Neural crest cell (in vitro differentiated cells): Measurements from ENCODE around the gene TBC1D10A. TPM values are rescaled to one million over a fixed set of nuclear protein-coding genes. Genes with fewer than 3 reads are reported as not detected.

Experiments used
- DNase-seq: peaks from one replicate; pipeline ENCODE4 v3.0.0; 2021; ENCODE audit warnings: low read depth, mixed read lengths, low spot score
- H3K27ac Mint-ChIP-seq: one replicate; pipeline ENCODE4 v1.8.0; 2021; ENCODE audit warnings: mild to moderate bottlenecking, mixed read lengths; ENCODE audit not compliant: unreplicated experiment
- H3K27me3 Mint-ChIP-seq: 2 replicates; pipeline ENCODE4 v1.8.0; 2021; ENCODE audit warnings: low read depth, mild to moderate bottlenecking, mixed read lengths
- H3K36me3 Mint-ChIP-seq: 2 replicates; pipeline ENCODE4 v1.8.0; 2021; ENCODE audit warnings: low read depth, mild to moderate bottlenecking, mixed read lengths
- H3K4me1 Mint-ChIP-seq: 2 replicates; pipeline ENCODE4 v1.8.0; 2021; ENCODE audit warnings: mixed read lengths
- H3K4me3 Mint-ChIP-seq: one replicate; pipeline ENCODE4 v1.8.0; 2021; ENCODE audit warnings: mild to moderate bottlenecking, mixed read lengths
- H3K9me3 Mint-ChIP-seq: 2 replicates; pipeline ENCODE4 v1.8.0; 2021; ENCODE audit warnings: mixed read lengths
- total RNA-seq: library from RNA; stranded (reverse); gene quantifications from 2 replicates; pipeline ENCODE4 v1.2.1, GENCODE V29; 2021
- TF ChIP-seq, protein P1 (sequence below): fragments of 200-600 bp; sonication (generic); conservative IDR thresholded peaks from 2 replicates; pipeline ENCODE4 v1.5.0; 2021; ENCODE audit warnings: antibody characterized with exemption, mild to moderate bottlenecking

Gene TBC1D10A
- total RNA-seq, 1 donor from 2014 or later: 8.5 TPM

DNA sequence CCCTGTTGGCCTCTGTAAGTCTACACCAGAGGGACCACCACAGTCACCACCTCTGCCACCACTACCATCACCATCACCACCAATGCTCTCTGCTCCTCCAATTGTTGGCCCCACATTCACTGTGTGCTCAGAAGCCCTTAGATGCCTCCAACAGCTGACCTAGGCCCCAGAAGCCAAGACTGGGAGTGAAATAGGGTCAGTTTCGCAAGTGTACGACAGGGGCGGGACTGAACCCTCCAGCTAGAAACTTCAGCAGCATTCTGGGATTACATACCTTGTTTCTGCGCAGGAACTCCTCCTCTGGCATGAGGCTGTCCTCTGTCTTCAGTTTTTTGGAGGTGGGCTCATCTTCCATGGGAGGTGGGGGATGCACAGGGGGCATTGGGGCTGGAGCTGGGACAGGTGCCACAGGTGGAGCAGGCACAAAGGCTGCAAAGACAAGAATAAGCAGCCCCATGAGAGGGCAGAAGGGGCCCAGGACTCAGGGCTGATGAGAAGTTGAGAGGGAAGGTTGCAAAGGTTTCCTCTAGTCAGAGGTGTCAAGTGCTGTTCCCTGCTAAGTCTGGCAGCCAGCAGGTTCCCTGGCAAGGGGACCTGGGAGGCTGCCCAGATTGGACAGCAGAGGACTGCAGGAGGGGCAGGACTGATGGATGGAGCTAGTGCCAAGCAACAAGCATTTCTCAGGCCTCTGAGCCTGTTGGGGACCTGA lies 10.2 kb upstream of the TBC1D10A start:
- Mint-ChIP-seq H3K27ac (no peak overlapping the region), H3K36me3 (peaks cover 16% of the 10 kb centered on the region), H3K4me1 (peaks cover 21% of the 10 kb centered on the region), H3K27me3 (no peaks in the 10 kb centered on the region), H3K9me3 (no peaks in the 10 kb centered on the region), H3K4me3 (no peak overlapping the region)
- no peak for DNase-seq
- TF ChIP-seq, protein P1, sequence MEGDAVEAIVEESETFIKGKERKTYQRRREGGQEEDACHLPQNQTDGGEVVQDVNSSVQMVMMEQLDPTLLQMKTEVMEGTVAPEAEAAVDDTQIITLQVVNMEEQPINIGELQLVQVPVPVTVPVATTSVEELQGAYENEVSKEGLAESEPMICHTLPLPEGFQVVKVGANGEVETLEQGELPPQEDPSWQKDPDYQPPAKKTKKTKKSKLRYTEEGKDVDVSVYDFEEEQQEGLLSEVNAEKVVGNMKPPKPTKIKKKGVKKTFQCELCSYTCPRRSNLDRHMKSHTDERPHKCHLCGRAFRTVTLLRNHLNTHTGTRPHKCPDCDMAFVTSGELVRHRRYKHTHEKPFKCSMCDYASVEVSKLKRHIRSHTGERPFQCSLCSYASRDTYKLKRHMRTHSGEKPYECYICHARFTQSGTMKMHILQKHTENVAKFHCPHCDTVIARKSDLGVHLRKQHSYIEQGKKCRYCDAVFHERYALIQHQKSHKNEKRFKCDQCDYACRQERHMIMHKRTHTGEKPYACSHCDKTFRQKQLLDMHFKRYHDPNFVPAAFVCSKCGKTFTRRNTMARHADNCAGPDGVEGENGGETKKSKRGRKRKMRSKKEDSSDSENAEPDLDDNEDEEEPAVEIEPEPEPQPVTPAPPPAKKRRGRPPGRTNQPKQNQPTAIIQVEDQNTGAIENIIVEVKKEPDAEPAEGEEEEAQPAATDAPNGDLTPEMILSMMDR: no peak

DNA sequence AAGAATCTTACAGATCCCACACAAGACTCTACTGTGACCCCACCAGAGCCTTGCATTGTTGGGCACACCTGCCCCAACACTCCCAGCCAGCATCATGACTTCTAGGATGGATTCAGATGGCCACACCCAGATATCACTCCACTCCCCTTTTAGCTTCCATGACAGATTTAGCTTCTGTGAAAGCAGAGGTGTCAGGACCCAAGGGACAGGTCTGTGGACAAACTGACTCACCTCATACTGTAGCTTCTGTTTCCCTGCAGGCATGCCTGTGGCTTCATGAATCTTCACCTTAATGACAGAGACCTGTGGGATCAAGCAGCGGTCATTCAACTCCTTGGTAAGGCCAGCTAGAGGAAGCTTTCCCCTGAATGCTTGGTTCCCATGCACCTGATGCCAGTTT lies 8.5 kb upstream of the TBC1D10A start:
- DNase-seq: no peak
- H3K4me3 Mint-ChIP-seq: no peak overlapping the region
- H3K36me3 Mint-ChIP-seq: peaks cover 17% of the 10 kb centered on the region
- peaks cover 12% of the 10 kb centered on the region for H3K4me1 Mint-ChIP-seq
- TF ChIP-seq, protein P1: no peak
- H3K27ac Mint-ChIP-seq: no peak overlapping the region
- no peaks in the 10 kb centered on the region for H3K9me3 Mint-ChIP-seq
- H3K27me3 Mint-ChIP-seq: no peaks in the 10 kb centered on the region

DNA sequence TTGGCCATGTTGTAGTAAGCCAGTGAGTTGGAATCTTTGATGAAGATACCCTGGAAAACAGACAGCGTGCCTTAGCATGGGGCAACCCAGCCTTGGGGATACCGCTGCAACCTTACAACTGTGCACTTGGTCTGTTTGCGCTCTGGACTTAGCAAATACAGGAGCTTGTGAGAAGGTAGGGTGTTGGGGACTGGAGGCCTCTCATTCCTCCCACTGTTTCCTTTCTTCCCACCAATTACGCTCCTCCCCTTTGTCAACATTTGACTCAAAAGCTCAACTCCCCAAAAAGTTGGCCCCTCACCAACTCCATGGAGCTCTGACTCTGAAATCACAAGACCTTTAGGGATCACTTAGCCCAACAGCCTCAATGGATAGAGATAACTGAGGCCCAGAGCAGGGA lies 7.9 kb upstream of the TBC1D10A start:
- H3K36me3 Mint-ChIP-seq: peaks cover 17% of the 10 kb centered on the region
- DNase-seq: no peak
- peaks cover 12% of the 10 kb centered on the region for H3K4me1 Mint-ChIP-seq
- H3K27ac Mint-ChIP-seq: no peak overlapping the region
- H3K4me3 Mint-ChIP-seq: no peak overlapping the region
- H3K9me3 Mint-ChIP-seq: no peaks in the 10 kb centered on the region
- no peaks in the 10 kb centered on the region for H3K27me3 Mint-ChIP-seq
- TF ChIP-seq, protein P1: no peak

DNA sequence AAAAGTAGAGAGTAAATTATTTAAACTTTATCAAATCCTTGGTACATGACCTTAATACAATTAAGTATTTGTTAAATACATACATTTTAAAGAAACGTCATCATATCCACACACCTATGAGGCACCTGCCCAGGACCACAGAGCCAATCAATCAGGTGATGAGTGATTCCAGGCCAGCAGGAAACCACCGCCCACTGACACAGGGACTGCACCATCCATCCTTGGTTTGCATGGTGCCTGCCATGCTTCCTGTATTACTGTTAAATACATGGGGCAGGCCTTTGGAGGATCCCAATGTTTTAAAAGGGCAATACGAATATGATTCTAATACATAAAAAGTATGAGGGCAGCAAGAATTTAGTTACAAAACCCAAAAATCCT lies 7.0 kb upstream of the TBC1D10A start:
- TF ChIP-seq, protein P1: no peak
- H3K27ac Mint-ChIP-seq: no peak overlapping the region
- no peak for DNase-seq
- H3K4me1 Mint-ChIP-seq: peaks cover 12% of the 10 kb centered on the region
- no peaks in the 10 kb centered on the region for H3K27me3 Mint-ChIP-seq
- no peaks in the 10 kb centered on the region for H3K9me3 Mint-ChIP-seq
- H3K36me3 Mint-ChIP-seq: peaks cover 13% of the 10 kb centered on the region
- no peak overlapping the region for H3K4me3 Mint-ChIP-seq

DNA sequence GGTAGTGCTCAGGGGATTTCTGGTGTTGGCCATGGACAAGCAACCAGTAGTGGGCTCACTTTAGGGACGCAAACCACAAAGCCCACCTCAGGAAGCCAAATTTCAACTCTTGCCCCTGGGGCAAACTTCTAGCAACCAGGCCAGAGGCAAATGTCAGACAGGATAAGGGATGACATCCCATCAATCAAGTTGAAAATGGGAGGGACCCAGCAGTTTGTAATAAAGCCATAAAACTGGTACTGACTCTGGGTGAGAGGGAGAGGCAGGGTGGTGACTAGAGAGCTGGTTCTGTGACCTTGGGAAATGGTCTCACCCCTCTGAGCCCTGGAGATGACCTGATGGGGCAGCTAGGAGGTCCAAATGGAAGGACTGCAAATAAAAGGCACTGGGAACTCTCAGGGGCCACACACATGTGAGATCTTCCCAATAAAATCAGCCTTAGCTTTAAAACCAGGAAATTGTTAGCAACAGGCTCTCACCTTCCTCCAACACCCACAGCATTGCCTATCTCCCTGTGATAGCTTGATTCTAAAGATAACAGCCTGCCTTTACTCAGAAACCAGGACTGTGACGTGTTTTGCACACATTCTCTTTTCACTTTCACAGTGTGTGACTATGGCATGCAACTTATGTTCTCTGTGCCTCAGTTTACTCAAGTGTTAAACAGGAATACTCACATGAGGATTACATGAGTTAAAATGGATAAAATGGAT lies 6.4 kb upstream of the TBC1D10A start:
- Mint-ChIP-seq H3K27ac (no peak overlapping the region), H3K4me3 (no peak overlapping the region), H3K27me3 (no peaks in the 10 kb centered on the region), H3K36me3 (peaks cover 10% of the 10 kb centered on the region), H3K4me1 (peaks cover 12% of the 10 kb centered on the region), H3K9me3 (no peaks in the 10 kb centered on the region)
- no peak for DNase-seq
- TF ChIP-seq, protein P1: no peak
